ENCODE measurements around the gene RBM24.

DNA sequence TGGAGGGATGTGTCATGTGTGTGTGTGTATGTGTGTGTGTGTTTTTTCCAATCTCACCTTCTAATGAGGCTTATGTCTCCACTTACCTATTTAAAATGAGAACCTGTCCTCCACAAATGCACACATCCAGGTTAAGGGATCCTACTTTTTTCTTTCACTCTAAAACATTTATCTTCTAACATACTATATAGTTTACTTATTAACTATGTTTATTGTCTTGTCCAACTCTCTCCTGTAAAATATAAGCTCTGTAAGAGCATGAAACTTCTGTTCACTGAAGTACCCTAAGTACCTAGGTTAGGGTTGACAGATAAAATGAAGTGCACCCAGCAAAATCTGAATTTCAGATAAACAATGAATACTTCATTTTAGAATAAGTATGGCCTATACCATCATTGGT is 29.2 kb upstream of the RBM24 start:
- no peak for TF ChIP-seq EZH2phosphoT487 (IDR thresholded peaks at IDR 0.05; ENCODE audit: low read depth)
- TF ChIP-seq, protein P1, sequence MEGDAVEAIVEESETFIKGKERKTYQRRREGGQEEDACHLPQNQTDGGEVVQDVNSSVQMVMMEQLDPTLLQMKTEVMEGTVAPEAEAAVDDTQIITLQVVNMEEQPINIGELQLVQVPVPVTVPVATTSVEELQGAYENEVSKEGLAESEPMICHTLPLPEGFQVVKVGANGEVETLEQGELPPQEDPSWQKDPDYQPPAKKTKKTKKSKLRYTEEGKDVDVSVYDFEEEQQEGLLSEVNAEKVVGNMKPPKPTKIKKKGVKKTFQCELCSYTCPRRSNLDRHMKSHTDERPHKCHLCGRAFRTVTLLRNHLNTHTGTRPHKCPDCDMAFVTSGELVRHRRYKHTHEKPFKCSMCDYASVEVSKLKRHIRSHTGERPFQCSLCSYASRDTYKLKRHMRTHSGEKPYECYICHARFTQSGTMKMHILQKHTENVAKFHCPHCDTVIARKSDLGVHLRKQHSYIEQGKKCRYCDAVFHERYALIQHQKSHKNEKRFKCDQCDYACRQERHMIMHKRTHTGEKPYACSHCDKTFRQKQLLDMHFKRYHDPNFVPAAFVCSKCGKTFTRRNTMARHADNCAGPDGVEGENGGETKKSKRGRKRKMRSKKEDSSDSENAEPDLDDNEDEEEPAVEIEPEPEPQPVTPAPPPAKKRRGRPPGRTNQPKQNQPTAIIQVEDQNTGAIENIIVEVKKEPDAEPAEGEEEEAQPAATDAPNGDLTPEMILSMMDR (IDR thresholded peaks at IDR 0.05; ENCODE audit: low read depth, low read length), result no peak
